OCI-LY7 (cell line): ENCODE measurements around the gene ABHD11. TPM values are rescaled to one million over a fixed set of nuclear protein-coding genes. Genes with fewer than 3 reads are reported as not detected.

Experiments used
- BruUV-seq: library from RNA; stranded (reverse); fragments of 400-500 nt; replicated peaks from 2 replicates; lab custom pipeline; 2021; lab: Mats Ljungman, UMichigan
- CTCF ChIA-PET: fragments of 300-600 bp; sonication (Branson Sonifier 250); formaldehyde crosslinking; loops from one replicate; lab custom pipeline; 2022; ENCODE audit warnings: antibody characterized with exemption; ENCODE audit not compliant: unreplicated experiment; lab: Charles Lee
- POLR2A ChIA-PET: fragments of 300-600 bp; sonication (Branson Sonifier 250); formaldehyde crosslinking; loops from one replicate; lab custom pipeline; 2022; ENCODE audit warnings: antibody characterized with exemption; lab: Charles Lee
- DNase-seq: peaks from one replicate; pipeline ENCODE4 v3.0.0-alpha.2; 2015; ENCODE audit warnings: low spot score
- H2AFZ ChIP-seq: fragments of 200-600 bp; sonication (generic), shearing (Covaris generic); 2 replicates; pipeline ENCODE4 v1.6.1; 2014; ENCODE audit warnings: mild to moderate bottlenecking, antibody characterized with exemption, low read length, moderate library complexity
- H3K27ac ChIP-seq: fragments of 200-600 bp; sonication (generic); 2 replicates; pipeline ENCODE4 v1.5.1; 2014; ENCODE audit warnings: mixed run types, low read depth, mild to moderate bottlenecking, moderate library complexity, low read length, inconsistent platforms; ENCODE audit not compliant: poor library complexity, severe bottlenecking
- H3K36me3 ChIP-seq: fragments of 200-600 bp; sonication (generic); 2 replicates; pipeline ENCODE4 v1.6.1; 2014; ENCODE audit warnings: mild to moderate bottlenecking, antibody characterized with exemption, low read length, moderate library complexity, mixed read lengths; ENCODE audit not compliant: insufficient read depth
- H3K4me1 ChIP-seq: fragments of 200-600 bp; sonication (generic); 2 replicates; pipeline ENCODE4 v1.5.1; 2014; ENCODE audit warnings: mild to moderate bottlenecking, low read length; ENCODE audit not compliant: insufficient read depth, poor library complexity, severe bottlenecking
- H3K4me2 ChIP-seq: fragments of 200-600 bp; sonication (generic); 2 replicates; pipeline ENCODE4 v1.6.1; 2014; ENCODE audit warnings: mild to moderate bottlenecking, low read length
- H3K4me3 ChIP-seq: fragments of 200-600 bp; sonication (generic); 2 replicates; pipeline ENCODE4 v1.5.1; 2014; ENCODE audit warnings: mild to moderate bottlenecking, low read depth, low read length; ENCODE audit not compliant: poor library complexity, severe bottlenecking
- H3K79me2 ChIP-seq: fragments of 200-600 bp; sonication (generic); 2 replicates; pipeline ENCODE4 v1.6.1; 2016; ENCODE audit warnings: low read depth, mild to moderate bottlenecking, low read length, moderate library complexity, mixed read lengths; ENCODE audit not compliant: insufficient read depth
- H3K9me2 ChIP-seq: fragments of 200-600 bp; sonication (generic); 2 replicates; pipeline ENCODE4 v1.6.1; 2016; ENCODE audit warnings: mild to moderate bottlenecking, low read length, mixed read lengths; ENCODE audit not compliant: insufficient read depth
- H3K9me3 ChIP-seq: fragments of 200-600 bp; sonication (generic); 2 replicates; pipeline ENCODE4 v1.6.1; 2014; ENCODE audit warnings: mild to moderate bottlenecking, mixed run types, low read length, mixed read lengths
- H4K20me1 ChIP-seq: fragments of 200-600 bp; sonication (generic); 2 replicates; pipeline ENCODE4 v1.6.1; 2014; ENCODE audit warnings: mild to moderate bottlenecking, antibody characterized with exemption, low read length, moderate library complexity, mixed read lengths; ENCODE audit not compliant: insufficient read depth
- CTCF ChIP-seq: fragments of 200-600 bp; sonication (generic); conservative IDR thresholded peaks from 2 replicates; pipeline ENCODE4 v1.5.1; 2014; ENCODE audit warnings: mild to moderate bottlenecking, antibody characterized with exemption, low read length, moderate library complexity, mixed read lengths
- EZH2phosphoT487 ChIP-seq: fragments of 200-600 bp; sonication (generic); IDR thresholded peaks from 2 replicates; pipeline ENCODE4 v1.6.1; 2018; ENCODE audit warnings: low read depth, borderline replicate concordance, mild to moderate bottlenecking, mixed run types, antibody characterized with exemption, low read length, moderate library complexity, mixed read lengths
- intact Hi-C: fragments of 100-400 bp; cut with micrococcal nuclease; formaldehyde crosslinking; loops from one replicate; pipeline ENCODE4 v1.10.0; 2022; ENCODE audit not compliant: unreplicated experiment
- total RNA-seq, 2 experiments: library from RNA; depleted of rRNA in 1 of 2; stranded (reverse); fragments of >200 nt in 1 of 2; shearing (Covaris generic) in 1 of 2; gene quantifications; 2 replicates each; pipeline ENCODE4 v1.2.3, GENCODE V29; 2014 to 2022

Gene ABHD11
- total RNA-seq, 2 experiments from 2014 or later, result 27.4 to 27.5 TPM

DNA sequence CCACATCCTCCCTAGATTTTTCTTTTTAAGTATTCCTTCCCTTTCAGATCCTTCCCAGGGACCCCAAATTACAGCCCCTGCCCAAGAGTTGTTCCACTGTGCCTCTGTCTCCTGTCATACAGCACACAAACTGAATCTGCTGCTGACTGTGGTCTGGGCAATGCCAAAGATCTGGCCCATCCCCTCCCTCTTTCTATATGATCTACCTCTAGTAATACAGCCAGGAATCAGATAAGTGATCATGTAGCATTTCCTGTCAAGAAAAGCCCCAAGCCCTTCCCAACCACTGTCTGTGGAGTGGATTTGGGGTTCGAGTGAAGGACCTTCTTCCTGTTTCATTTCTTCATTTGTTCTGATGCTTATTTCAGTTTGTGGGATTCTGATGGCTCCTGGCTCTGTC lies 25.8 kb downstream of the ABHD11 start:
- no peak for DNase-seq
- ChIA-PET CTCF (no interaction called here), POLR2A (interaction anchor here (0.6 kb wide), 1 partner anchor 28 kb away, joined by 3 read pairs; no protein-coding TSS in a partner anchor)
- no peak for TF ChIP-seq EZH2phosphoT487
- no TSS peak for BruUV-seq
- intact Hi-C loops, result no loop called here
- Histone ChIP-seq H3K4me2 (no peak overlapping the region), H3K9me2 (no peaks in the 10 kb centered on the region), H3K4me3 (no peak overlapping the region), H3K36me3 (no peaks in the 10 kb centered on the region), H3K27ac (no peak overlapping the region), H3K9me3 (no peaks in the 10 kb centered on the region), H4K20me1 (no peaks in the 10 kb centered on the region), H2AFZ (no peak overlapping the region), H3K79me2 (no peaks in the 10 kb centered on the region), H3K4me1 (peaks cover 14% of the 10 kb centered on the region)

DNA sequence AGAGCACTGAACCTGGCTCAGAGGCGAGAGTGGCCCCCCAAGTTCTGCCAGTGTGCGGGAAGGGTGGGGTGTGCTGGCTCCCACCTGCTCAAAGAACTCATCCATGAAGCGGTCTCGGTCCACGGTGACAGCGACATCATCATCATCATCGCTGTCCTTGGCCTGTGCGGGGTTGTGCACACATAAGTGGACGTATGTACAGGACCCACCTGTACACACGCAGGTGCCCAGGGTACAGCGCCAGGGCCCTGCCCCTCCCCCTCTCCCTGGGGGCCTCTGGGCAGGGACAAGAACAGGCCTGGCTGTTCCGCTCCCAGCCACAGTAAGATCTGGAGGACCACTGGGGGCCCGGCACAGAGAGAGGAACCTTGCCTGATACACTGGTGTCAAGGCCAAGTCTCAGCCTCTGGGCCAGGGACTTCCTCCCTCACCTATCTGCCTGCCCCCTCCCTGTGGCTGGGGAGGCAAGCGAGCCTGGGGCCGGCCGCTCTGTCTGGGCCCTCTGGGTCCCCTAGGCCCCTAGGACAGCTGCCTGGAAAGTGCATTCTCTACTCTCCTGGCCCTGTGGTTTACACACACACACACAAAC lies 29.5 kb downstream of the ABHD11 start:
- ChIA-PET POLR2A (interaction anchor here (0.7 kb wide), 1 partner anchor 235 kb away, joined by 3 read pairs; no protein-coding TSS in a partner anchor), CTCF (interaction anchor here (0.6 kb wide), 1 partner anchor 18 kb away, joined by 4 read pairs; no protein-coding TSS in a partner anchor)
- no peak for DNase-seq
- Histone ChIP-seq H3K9me2 (no peaks in the 10 kb centered on the region), H3K4me2 (no peak overlapping the region), H4K20me1 (no peaks in the 10 kb centered on the region), H3K4me1 (no peaks in the 10 kb centered on the region), H2AFZ (no peak overlapping the region), H3K79me2 (no peaks in the 10 kb centered on the region), H3K9me3 (no peaks in the 10 kb centered on the region), H3K4me3 (no peak overlapping the region), H3K27ac (no peak overlapping the region), H3K36me3 (no peaks in the 10 kb centered on the region)
- TF ChIP-seq EZH2phosphoT487 (no peak), CTCF (no peak)
- intact Hi-C loops, result no loop called here
- no TSS peak for BruUV-seq

GRCh38 chr7:73707045-73707631 lies 31.5 kb downstream of the ABHD11 start:
- Histone ChIP-seq H3K4me3 (no peak overlapping the region), H3K9me2 (no peaks in the 10 kb centered on the region), H3K27ac (no peak overlapping the region), H3K9me3 (no peaks in the 10 kb centered on the region), H3K4me2 (no peak overlapping the region), H3K79me2 (no peaks in the 10 kb centered on the region), H4K20me1 (no peaks in the 10 kb centered on the region), H3K4me1 (no peaks in the 10 kb centered on the region), H3K36me3 (no peaks in the 10 kb centered on the region), H2AFZ (no peak overlapping the region)
- no TSS peak for BruUV-seq
- CTCF ChIA-PET, result no interaction called here
- intact Hi-C loops, result no loop called here
- POLR2A ChIA-PET, result no interaction called here
- DNase-seq, result no peak
- no peak for TF ChIP-seq CTCF
- TF ChIP-seq EZH2phosphoT487, result no peak
